Skin of body (tissue), 2 donors: Measurements from ENCODE around the gene TTLL1. TPM values are rescaled to one million over a fixed set of nuclear protein-coding genes. Genes with fewer than 3 reads are reported as not detected.
"Not testable (repeated sequence)": the region's sequence is repeated elsewhere in the genome, so short reads cannot be mapped to it uniquely, and the experiment has no call there.

ENCODE experiments used
- DNase-seq: peaks from one replicate; lab custom pipeline; 2025; lab: John Stamatoyannopoulos, UW
- total RNA-seq: library from RNA; depleted of rRNA; stranded (reverse); fragments of >200 nt; gene quantifications from one replicate; pipeline ENCODE4 v1.2.3, GENCODE V29; 2014

The TTLL1 gene
- total RNA-seq, 1 donor from 2014 or later = 4.4 TPM

- no peak for DNase-seq
These were observed 74.8 kb downstream of the TTLL1 start for GRCh38 chr22:43014316-43014868.

GRCh38 chr22:43013355-43014315, 75.6 kb downstream of the TTLL1 start:
- DNase-seq = no peak

- no peak for DNase-seq
These were observed 76.8 kb downstream of the TTLL1 start for GRCh38 chr22:43012390-43012789.

- DNase-seq = no peak
These were observed 78.1 kb downstream of the TTLL1 start for GRCh38 chr22:43011079-43011478.

GRCh38 chr22:43009444-43009843, 79.7 kb downstream of the TTLL1 start:
- DNase-seq = no peak

- DNase-seq = no peak
These were observed 80.3 kb downstream of the TTLL1 start for GRCh38 chr22:43008921-43009320.

- DNase-seq = no peak
These were observed 80.7 kb downstream of the TTLL1 start for GRCh38 chr22:43008509-43008908.

GRCh38 chr22:43007519-43008102, 81.6 kb downstream of the TTLL1 start:
- no peak for DNase-seq

GRCh38 chr22:43006753-43007152, 82.4 kb downstream of the TTLL1 start:
- no peak for DNase-seq

- DNase-seq = no peak
These were observed 83.1 kb downstream of the TTLL1 start for GRCh38 chr22:43006016-43006505.

GRCh38 chr22:43005106-43005505, 84.1 kb downstream of the TTLL1 start:
- DNase-seq = no peak

GRCh38 chr22:43004362-43005035, 84.7 kb downstream of the TTLL1 start:
- DNase-seq = peak; percentile 45

GRCh38 chr22:43002202-43002586, 87.0 kb downstream of the TTLL1 start:
- DNase-seq = no peak

- DNase-seq = no peak
These were observed 87.7 kb downstream of the TTLL1 start for GRCh38 chr22:43001271-43002201.

- no peak for DNase-seq
These were observed 88.6 kb downstream of the TTLL1 start for GRCh38 chr22:43000441-43001175.

GRCh38 chr22:42997582-42998090, 91.6 kb downstream of the TTLL1 start:
- DNase-seq = no peak

- no peak for DNase-seq
These were observed 92.4 kb downstream of the TTLL1 start for GRCh38 chr22:42996646-42997365.

- not testable (repeated sequence) for DNase-seq
These were observed 93.5 kb downstream of the TTLL1 start for GRCh38 chr22:42995654-42996053.
